Activated CD4-positive, alpha-beta T cell treated with anti-CD3 and anti-CD28 coated beads for 1 hour (primary cell): Measurements from ENCODE around the gene CDH7.

ENCODE experiments used
- DNase-seq: peaks from one replicate; pipeline ENCODE4 v3.0.0-alpha.2; 2020

CDH7 gene

GRCh38 chr18:65919663-65920062, 168.9 kb downstream of the CDH7 start:
- no peak for DNase-seq

GRCh38 chr18:65922103-65922502, 171.3 kb downstream of the CDH7 start:
- DNase-seq: no peak

GRCh38 chr18:65924904-65925303, 174.1 kb downstream of the CDH7 start:
- no peak for DNase-seq

GRCh38 chr18:65934874-65935273, 184.1 kb downstream of the CDH7 start:
- no peak for DNase-seq

DNA sequence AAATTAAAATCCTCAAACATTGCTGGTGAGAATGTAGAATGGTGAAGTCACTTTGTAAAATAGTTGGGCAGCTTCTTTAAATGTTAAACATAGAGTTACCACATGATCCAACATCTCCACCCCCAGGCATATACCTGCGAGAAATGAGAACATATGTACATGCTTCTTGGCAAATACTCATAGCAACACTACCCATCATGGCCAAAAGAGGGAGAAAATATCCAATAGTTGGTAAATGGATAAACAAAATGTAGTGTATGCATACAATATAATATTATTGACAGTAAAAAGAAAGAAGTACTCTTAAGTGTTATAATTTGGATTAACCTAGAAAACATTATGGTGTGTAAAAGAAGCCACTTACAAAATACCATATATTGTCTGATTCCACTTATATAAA, 185.9 kb downstream of the CDH7 start:
- no peak for DNase-seq

- no peak for DNase-seq
Observed at GRCh38 chr18:65937180-65937579, 186.4 kb downstream of the CDH7 start.

DNA sequence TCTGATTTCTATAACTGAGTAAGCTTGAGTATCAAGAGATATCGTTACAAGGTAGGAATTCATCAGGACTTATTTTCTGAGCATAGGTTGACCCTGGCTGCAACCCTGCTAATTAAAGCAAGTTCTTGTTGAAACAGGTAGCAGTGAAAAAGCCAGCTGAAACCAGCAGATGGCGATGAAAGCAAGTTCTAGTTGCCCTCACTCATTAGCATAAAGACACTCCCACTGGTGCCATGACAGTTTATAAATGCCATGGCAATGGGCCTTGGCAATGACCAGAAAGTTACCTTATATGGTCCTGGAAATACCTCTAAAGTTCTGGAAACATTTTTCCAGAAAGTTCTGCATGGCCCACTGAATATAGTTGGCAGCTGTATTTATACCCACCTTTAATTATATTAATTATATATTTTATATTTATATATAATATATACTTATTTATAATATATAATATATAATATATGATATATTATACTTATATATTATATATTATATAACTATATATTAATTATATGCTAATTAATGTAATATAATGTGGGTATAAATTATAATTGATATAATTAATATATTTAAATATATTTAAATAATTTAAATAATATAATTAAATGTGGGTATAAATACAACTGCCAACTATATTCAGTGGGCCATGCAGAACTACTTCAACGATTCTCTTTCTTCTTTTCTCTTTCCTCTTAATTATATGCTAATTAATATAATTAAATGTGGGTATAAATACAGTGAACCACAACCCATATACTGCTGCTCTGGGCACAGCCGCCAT, 188.0 kb downstream of the CDH7 start:
- no peak for DNase-seq
